Vagina (tissue), 2 donors: Measurements from ENCODE around the gene EGFR. TPM values are rescaled to one million over a fixed set of nuclear protein-coding genes. Genes with fewer than 3 reads are reported as not detected.

Experiments used
- DNase-seq, 2 donors: peaks; one replicate each; pipeline ENCODE4 v3.0.0-alpha.2; 2017; ENCODE audit errors: extremely low spot score in 2 of 2
- H3K27ac ChIP-seq: fragments of 200-600 bp; sonication (generic); one replicate; pipeline ENCODE4 v1.5.1; 2019
- H3K27me3 ChIP-seq: fragments of 200-600 bp; sonication (generic); one replicate; pipeline ENCODE4 v1.5.1; 2019
- H3K36me3 ChIP-seq, 2 donors: fragments of 200-600 bp; sonication (generic); one replicate each; pipeline ENCODE4 v1.5.1; 2017 to 2019
- H3K4me1 ChIP-seq: fragments of 200-600 bp; sonication (generic); one replicate; pipeline ENCODE4 v1.5.1; 2019
- H3K4me3 ChIP-seq, 2 donors: fragments of 200-600 bp; sonication (generic); 1 replicate in 1 of 2; 2 replicates in 1 of 2; pipeline ENCODE4 v1.5.1; 2016 to 2019
- H3K9me3 ChIP-seq: fragments of 200-600 bp; sonication (generic); one replicate; pipeline ENCODE4 v1.5.1; 2019
- CTCF ChIP-seq, 3 experiments: fragments of 450-650 bp in 2 of 3; fragments of 200-600 bp in 1 of 3; sonication (generic) in 1 of 3; IDR thresholded peaks; one replicate each; pipeline ENCODE4 v1.5.1; 2017 to 2019; ENCODE audit warnings: antibody characterized with exemption in 3 of 3, mild to moderate bottlenecking in 2 of 3, moderate library complexity in 2 of 3
- POLR2A ChIP-seq, 2 donors: fragments of 450-650 bp; IDR thresholded peaks; one replicate each; pipeline ENCODE4 v1.6.1; 2017; ENCODE audit warnings: antibody characterized with exemption in 2 of 2, mild to moderate bottlenecking in 2 of 2, moderate library complexity in 2 of 2
- POLR2AphosphoS5 ChIP-seq, 2 donors: sonication (generic); formaldehyde crosslinking; IDR thresholded peaks; one replicate each; pipeline ENCODE4 v1.9.0; 2017; ENCODE audit warnings: antibody characterized with exemption in 2 of 2, mild to moderate bottlenecking in 2 of 2, low read depth in 1 of 2; ENCODE audit not compliant: insufficient read depth in 1 of 2
- intact Hi-C: fragments of 100-400 bp; cut with DNase I; formaldehyde crosslinking; loops from one replicate; pipeline ENCODE4 v1.15.1; 2023
- total RNA-seq: library from RNA; depleted of rRNA; stranded (reverse); fragments of >200 nt; gene quantifications from one replicate; pipeline ENCODE4 v1.2.3, GENCODE V29; 2016

EGFR gene
- total RNA-seq, 1 donor from 2014 or later = 130 TPM

GRCh38 chr7:54981913-54982312 lies 36.9 kb upstream of the EGFR start:
- no peak for DNase-seq
- TF ChIP-seq POLR2AphosphoS5 (IDR thresholded peaks at IDR 0.05; ENCODE audit: insufficient read depth in 1 of 2, low read depth in 1 of 2) (no peak), CTCF (IDR thresholded peaks at IDR 0.05) (no peak), POLR2A (IDR thresholded peaks at IDR 0.05) (no peak)
- Histone ChIP-seq H3K36me3 (no peaks in the 10 kb centered on the region), H3K27ac (no peak overlapping the region), H3K4me1 (no peaks in the 10 kb centered on the region), H3K9me3 (no peaks in the 10 kb centered on the region), H3K27me3 (no peaks in the 10 kb centered on the region), H3K4me3 (no peak overlapping the region)
- intact Hi-C loops = no loop called here

GRCh38 chr7:54985426-54986330 lies 33.1 kb upstream of the EGFR start:
- intact Hi-C loops = no loop called here

GRCh38 chr7:54986716-54987115 lies 32.1 kb upstream of the EGFR start:
- Histone ChIP-seq H3K36me3 (no peaks in the 10 kb centered on the region), H3K9me3 (no peaks in the 10 kb centered on the region), H3K27me3 (no peaks in the 10 kb centered on the region), H3K4me1 (no peaks in the 10 kb centered on the region), H3K27ac (no peak overlapping the region), H3K4me3 (no peak overlapping the region)
- TF ChIP-seq POLR2AphosphoS5 (IDR thresholded peaks at IDR 0.05; ENCODE audit: insufficient read depth in 1 of 2, low read depth in 1 of 2) (no peak), POLR2A (IDR thresholded peaks at IDR 0.05) (no peak), CTCF (IDR thresholded peaks at IDR 0.05) (no peak)
- no peak for DNase-seq
- intact Hi-C loops = no loop called here

More at GRCh38 chr7:54985426-54986330, 33.1 kb upstream of the EGFR start:
- no peaks in the 10 kb centered on the region for H3K4me1 ChIP-seq
- H3K9me3 ChIP-seq = no peaks in the 10 kb centered on the region
- no peaks in the 10 kb centered on the region for H3K36me3 ChIP-seq
- DNase-seq = no peak
- TF ChIP-seq CTCF (IDR thresholded peaks at IDR 0.05) (no peak), POLR2A (IDR thresholded peaks at IDR 0.05) (no peak), POLR2AphosphoS5 (IDR thresholded peaks at IDR 0.05; ENCODE audit: insufficient read depth in 1 of 2, low read depth in 1 of 2) (no peak)
- no peak overlapping the region for H3K4me3 ChIP-seq
- H3K27ac ChIP-seq = no peak overlapping the region
- no peaks in the 10 kb centered on the region for H3K27me3 ChIP-seq

- Histone ChIP-seq H3K4me3 (no peak overlapping the region), H3K27me3 (no peaks in the 10 kb centered on the region), H3K4me1 (no peaks in the 10 kb centered on the region), H3K9me3 (no peaks in the 10 kb centered on the region), H3K27ac (no peak overlapping the region), H3K36me3 (no peaks in the 10 kb centered on the region)
- no peak for DNase-seq
- intact Hi-C loops = no loop called here
- no peak for TF ChIP-seq POLR2A (IDR thresholded peaks at IDR 0.05)
- TF ChIP-seq POLR2AphosphoS5 (IDR thresholded peaks at IDR 0.05; ENCODE audit: insufficient read depth in 1 of 2, low read depth in 1 of 2) = no peak
- no peak for TF ChIP-seq CTCF (IDR thresholded peaks at IDR 0.05)
These were observed 31.0 kb upstream of the EGFR start for GRCh38 chr7:54987772-54988171.

- intact Hi-C loops = no loop called here
These were observed 30.3 kb upstream of the EGFR start for GRCh38 chr7:54988516-54988915.

More at GRCh38 chr7:54988516-54988915, 30.3 kb upstream of the EGFR start:
- no peak for TF ChIP-seq POLR2AphosphoS5 (IDR thresholded peaks at IDR 0.05; ENCODE audit: insufficient read depth in 1 of 2, low read depth in 1 of 2)
- H3K9me3 ChIP-seq = no peaks in the 10 kb centered on the region
- no peak for DNase-seq
- no peaks in the 10 kb centered on the region for H3K36me3 ChIP-seq
- H3K4me1 ChIP-seq = no peaks in the 10 kb centered on the region
- no peaks in the 10 kb centered on the region for H3K27me3 ChIP-seq
- H3K27ac ChIP-seq = no peak overlapping the region
- H3K4me3 ChIP-seq = no peak overlapping the region
